Erythroblast (primary cell): ENCODE measurements around the gene ASPDH.

ENCODE experiments used
- GATA1 ChIP-seq: IDR thresholded peaks from 2 replicates; pipeline ENCODE4 v1.6.1; 2011; ENCODE audit warnings: low read depth, mild to moderate bottlenecking, control low read depth, low read length, moderate library complexity
- POLR2A ChIP-seq: IDR thresholded peaks from 2 replicates; pipeline ENCODE4 v1.6.1; 2011; ENCODE audit warnings: mild to moderate bottlenecking, low read length

GRCh38 chr19:50466706-50467039, 47.0 kb downstream of the ASPDH start:
- TF ChIP-seq POLR2A (no peak), GATA1 (no peak)
